Activated gamma-delta T cell treated with anti-CD3 and anti-CD28 coated beads, Interleukin-2, amount 50 U/mL, for 16 hours (primary cell): ENCODE data around the gene RGS21.

Source experiments
- DNase-seq: peaks from one replicate; pipeline ENCODE4 v3.0.0-alpha.2; 2020; ENCODE audit warnings: low read depth

Gene RGS21

DNA sequence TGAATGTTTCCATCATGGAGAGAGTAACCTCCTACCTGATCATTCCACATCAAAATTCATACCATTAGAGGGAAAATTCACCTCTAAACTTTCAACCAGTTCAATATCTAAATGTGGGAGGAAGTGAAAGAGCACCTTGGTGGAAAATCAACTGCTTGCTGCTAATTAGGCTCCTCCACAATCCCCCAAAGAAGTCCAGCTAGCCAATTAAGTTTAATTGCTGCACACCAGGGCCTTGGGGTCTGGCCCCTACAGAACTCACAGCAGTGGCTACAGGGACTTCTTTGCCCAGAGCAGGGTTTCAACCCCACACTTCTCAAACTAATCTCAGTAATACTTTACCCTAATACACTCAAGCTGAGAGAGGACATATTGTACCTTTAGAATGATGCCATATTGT, 62.1 kb downstream of the RGS21 start:
- DNase-seq: no peak

DNA sequence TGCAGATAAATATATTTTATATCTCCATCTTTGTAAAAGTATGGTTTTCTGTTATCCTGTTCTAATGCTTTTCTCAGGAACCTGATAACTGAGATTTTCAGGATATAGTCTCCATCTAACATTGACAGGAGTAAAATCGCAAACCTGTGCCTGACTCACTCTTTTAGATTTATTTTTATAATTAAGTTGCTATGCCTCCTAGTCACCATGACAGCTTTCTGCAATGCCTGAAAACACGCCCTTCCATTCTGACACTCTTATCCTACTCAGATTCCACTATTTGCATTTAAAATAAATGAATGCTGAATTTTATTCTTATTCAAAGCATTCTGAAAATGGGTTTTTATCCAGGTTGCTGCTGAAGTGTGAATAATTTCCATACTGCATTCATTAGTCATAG, 62.8 kb downstream of the RGS21 start:
- no peak for DNase-seq

GRCh38 chr1:192382758-192383157, 66.0 kb downstream of the RGS21 start:
- DNase-seq: no peak

- DNase-seq: no peak
These were observed 69.4 kb downstream of the RGS21 start for GRCh38 chr1:192386051-192386650.

DNA sequence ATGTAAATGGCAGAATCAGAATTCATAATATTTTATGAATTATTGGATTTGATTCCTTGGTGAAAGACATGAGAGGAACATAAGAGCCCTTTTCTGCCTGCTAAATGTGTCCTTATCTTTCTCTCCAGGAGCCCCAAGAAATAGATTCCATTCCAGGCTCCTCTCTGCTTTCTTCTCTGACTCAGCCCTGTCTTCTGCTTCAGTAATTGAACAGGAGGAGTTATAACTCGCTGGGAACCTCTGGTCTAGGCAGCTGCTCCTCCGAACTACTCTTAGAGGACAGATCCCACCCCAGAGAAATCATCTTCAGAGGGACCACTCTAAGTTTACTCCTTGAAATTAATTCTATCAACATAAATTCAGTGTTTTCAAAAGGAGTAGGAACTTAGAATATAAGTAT, 78.4 kb downstream of the RGS21 start:
- DNase-seq: no peak

DNA sequence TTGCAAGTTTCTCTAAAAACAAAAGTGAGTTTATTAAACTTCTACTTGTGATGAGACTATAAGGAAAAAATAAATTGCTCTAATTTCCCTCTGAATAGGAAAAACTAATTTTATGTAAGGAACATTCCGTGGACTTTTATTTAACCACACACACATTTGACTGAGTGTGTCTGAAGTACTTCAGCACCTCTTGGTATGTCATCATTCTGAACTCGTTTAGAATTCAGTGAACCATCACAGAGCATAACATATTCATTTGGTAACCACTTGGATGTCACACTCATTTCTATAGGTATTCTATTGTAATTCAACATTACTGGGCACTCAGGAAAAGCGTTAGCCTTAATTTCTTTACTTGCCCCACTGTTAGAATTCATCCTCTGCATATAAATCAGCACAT, 79.1 kb downstream of the RGS21 start:
- DNase-seq: no peak

DNA sequence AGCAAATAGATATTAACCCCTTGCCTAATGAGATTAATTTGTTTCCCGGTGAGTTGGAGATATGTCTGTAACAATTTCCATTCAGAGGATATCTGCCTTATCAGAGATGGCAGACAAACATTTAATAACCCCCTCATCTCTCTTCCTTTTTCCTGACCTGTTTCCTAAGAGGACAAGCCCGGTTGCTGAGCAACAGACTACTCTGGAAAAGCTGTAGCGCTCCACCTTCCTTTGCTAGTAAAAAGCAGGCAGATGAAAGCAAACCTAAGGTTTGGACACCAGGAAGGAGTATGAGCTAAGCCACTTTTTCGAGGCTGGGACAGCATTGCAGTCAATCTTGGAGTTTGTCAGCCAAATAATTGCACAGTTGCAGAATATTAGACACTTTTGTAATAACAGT, 82.4 kb downstream of the RGS21 start:
- DNase-seq: no peak

DNA sequence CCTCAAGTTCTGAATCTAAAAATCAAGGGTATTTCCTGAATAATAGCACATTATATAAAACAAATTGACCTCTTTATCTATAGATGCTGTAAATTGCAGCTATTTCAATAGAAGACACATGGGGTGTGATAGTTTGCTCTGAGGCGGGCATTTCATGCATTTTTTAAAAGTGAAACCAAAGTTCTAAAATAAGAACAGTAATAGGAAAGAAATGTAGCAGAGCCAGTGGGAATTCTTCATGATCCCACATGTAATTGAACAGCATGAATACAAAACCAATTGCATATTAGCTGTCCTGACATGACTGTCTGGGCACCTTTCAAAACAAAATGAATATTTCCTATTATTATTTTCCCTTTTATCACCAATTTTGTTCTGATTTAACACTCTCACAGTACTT, 85.0 kb downstream of the RGS21 start:
- DNase-seq: no peak

DNA sequence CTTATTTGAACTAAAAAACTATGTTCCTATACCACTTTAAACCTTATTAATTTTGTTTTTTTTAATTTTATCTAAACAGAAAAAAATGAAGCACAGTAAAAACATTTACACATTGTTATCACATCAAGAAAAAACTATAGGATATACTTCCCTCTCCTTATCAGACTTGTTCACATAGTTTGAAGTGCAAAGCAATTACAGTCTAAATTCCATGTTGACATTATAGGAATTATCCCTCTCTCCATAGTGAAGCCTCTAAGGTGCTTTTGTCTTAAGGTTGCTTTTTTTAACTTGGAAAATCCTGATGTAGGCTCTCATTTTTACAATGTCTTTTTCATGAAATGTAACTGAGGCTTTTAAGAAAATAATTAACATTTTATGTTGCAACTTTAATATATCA, 85.8 kb downstream of the RGS21 start:
- no peak for DNase-seq

- no peak for DNase-seq
These were observed 90.4 kb downstream of the RGS21 start for GRCh38 chr1:192407206-192407605.
